OCI-LY3 (cell line): ENCODE data around the gene CPT2.
"Not testable (repeated sequence)": the region's sequence is repeated elsewhere in the genome, so short reads cannot be mapped to it uniquely, and the experiment has no call there.

Experiments
- H2AFZ ChIP-seq: fragments of 200-600, 300-600 bp; shearing (Covaris generic); 2 replicates; pipeline ENCODE4 v1.6.0; 2014; ENCODE audit warnings: antibody characterized with exemption, low read depth, low read length
- H3K27ac ChIP-seq: fragments of 200-600, 300-600 bp; sonication (generic); 2 replicates; pipeline ENCODE4 v1.5.1; 2014; ENCODE audit warnings: mild to moderate bottlenecking, low read length, moderate library complexity, mixed read lengths
- H3K27me3 ChIP-seq: fragments of 200-600, 300-600 bp; sonication (generic); 2 replicates; pipeline ENCODE4 v1.6.1; 2014; ENCODE audit warnings: low read depth, low read length, mixed read lengths
- H3K36me3 ChIP-seq: fragments of 200-600, 300-600 bp; sonication (generic); replicated peaks from 2 replicates; pipeline ENCODE3; 2014; ENCODE audit warnings: low read depth, low read length, mixed read lengths
- H3K4me1 ChIP-seq: fragments of 300-600, 200-600 bp; sonication (generic); 2 replicates; pipeline ENCODE4 v1.6.1; 2014; ENCODE audit warnings: low read length, mixed read lengths
- H3K4me2 ChIP-seq: fragments of 200-600, 300-600 bp; sonication (generic); 2 replicates; pipeline ENCODE4 v1.6.1; 2014; ENCODE audit warnings: low read length, mixed read lengths
- H3K4me3 ChIP-seq: fragments of 300-600, 200-600 bp; sonication (generic); 2 replicates; pipeline ENCODE4 v1.5.1; 2014; ENCODE audit warnings: antibody characterized with exemption, mild to moderate bottlenecking, low read length, moderate library complexity
- H3K79me2 ChIP-seq: fragments of 300-600, 200-600 bp; shearing (Covaris generic); 2 replicates; pipeline ENCODE4 v1.6.1; 2014; ENCODE audit warnings: mild to moderate bottlenecking, low read length, mixed read lengths
- H3K9ac ChIP-seq: fragments of 300-600, 200-600 bp; shearing (Covaris generic); 2 replicates; pipeline ENCODE4 v1.6.0; 2014; ENCODE audit warnings: mild to moderate bottlenecking, low read length, moderate library complexity
- H3K9me3 ChIP-seq: fragments of 200-600, 300-600 bp; shearing (Covaris generic); 2 replicates; pipeline ENCODE4 v1.6.1; 2014; ENCODE audit warnings: low read length, mixed read lengths; ENCODE audit not compliant: insufficient read depth
- H4K20me1 ChIP-seq: fragments of 200-600, 300-600 bp; sonication (generic); 2 replicates; pipeline ENCODE4 v1.6.1; 2016; ENCODE audit warnings: low read length, mixed read lengths; ENCODE audit not compliant: insufficient read depth
- EZH2phosphoT487 ChIP-seq: fragments of 200-600 bp; shearing (Covaris generic); IDR thresholded peaks from 2 replicates; pipeline ENCODE4 v1.6.1; 2018; ENCODE audit warnings: antibody characterized with exemption, mixed run types, low read depth
- TF ChIP-seq, protein P1 (sequence below): fragments of 200-600, 300-600 bp; sonication (generic); IDR thresholded peaks from 2 replicates; pipeline ENCODE4 v1.5.1; 2014; ENCODE audit warnings: antibody characterized with exemption, low read length, low read depth

Gene CPT2

DNA sequence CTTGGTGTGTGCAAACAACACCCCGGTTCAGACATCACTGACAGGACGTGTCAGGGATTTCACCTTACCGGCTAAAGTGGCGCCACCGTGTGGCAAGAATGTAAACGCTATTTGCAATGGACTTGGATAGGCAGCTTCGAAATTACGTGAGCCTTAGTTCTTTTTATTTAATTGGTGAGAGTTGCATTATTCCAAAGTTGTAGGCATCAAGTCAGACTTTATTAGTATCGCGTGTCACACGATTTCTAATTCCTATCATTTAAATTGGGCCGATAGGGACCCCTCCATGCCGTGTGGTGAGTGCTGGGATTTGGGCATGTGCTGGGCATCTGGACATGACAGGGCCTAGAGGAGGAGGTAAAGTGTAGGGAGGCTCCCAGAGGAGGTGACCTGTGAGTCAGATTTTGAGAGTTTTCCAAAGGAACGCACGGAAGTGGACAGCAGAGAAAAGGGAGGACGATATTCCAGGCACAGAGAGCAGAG is 14.5 kb upstream of the CPT2 start:
- peak overlapping the region; percentile 67; the same call in 1 of the 2 replicates for H2AFZ ChIP-seq
- TF ChIP-seq, protein P1, sequence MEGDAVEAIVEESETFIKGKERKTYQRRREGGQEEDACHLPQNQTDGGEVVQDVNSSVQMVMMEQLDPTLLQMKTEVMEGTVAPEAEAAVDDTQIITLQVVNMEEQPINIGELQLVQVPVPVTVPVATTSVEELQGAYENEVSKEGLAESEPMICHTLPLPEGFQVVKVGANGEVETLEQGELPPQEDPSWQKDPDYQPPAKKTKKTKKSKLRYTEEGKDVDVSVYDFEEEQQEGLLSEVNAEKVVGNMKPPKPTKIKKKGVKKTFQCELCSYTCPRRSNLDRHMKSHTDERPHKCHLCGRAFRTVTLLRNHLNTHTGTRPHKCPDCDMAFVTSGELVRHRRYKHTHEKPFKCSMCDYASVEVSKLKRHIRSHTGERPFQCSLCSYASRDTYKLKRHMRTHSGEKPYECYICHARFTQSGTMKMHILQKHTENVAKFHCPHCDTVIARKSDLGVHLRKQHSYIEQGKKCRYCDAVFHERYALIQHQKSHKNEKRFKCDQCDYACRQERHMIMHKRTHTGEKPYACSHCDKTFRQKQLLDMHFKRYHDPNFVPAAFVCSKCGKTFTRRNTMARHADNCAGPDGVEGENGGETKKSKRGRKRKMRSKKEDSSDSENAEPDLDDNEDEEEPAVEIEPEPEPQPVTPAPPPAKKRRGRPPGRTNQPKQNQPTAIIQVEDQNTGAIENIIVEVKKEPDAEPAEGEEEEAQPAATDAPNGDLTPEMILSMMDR, result peak; percentile 83
- TF ChIP-seq EZH2phosphoT487, result no peak
- no peaks in the 10 kb centered on the region for H3K36me3 ChIP-seq
- no peak overlapping the region for H3K4me3 ChIP-seq
- no peaks in the 10 kb centered on the region for H3K79me2 ChIP-seq
- no peaks in the 10 kb centered on the region for H3K9me3 ChIP-seq
- no peak overlapping the region for H3K9ac ChIP-seq
- no peaks in the 10 kb centered on the region for H4K20me1 ChIP-seq
- H3K4me2 ChIP-seq, result peak overlapping the region; percentile 45
- H3K27me3 ChIP-seq, result peaks cover 2% of the 10 kb centered on the region
- no peak overlapping the region for H3K27ac ChIP-seq
- peaks cover 4% of the 10 kb centered on the region for H3K4me1 ChIP-seq

DNA sequence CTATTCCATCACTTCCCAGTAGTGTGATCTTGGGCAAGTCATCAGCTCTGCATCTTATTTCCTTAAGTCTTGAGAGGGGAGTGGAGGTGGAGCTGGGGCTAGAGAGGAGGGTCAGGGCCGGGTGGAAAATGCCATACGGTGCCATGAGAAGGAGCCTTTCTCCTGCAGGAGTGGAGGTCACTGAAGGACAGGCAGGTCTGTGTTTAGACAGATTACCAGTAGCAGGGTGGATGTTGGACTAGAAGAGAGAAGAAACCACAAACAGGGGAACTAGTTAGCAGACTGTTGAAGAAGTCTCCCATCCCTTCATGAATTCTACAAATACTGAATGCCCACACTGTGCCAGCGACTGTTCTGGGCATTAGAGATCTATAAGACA is 13.9 kb upstream of the CPT2 start:
- Histone ChIP-seq H3K27me3 (peaks cover 8% of the 10 kb centered on the region), H3K79me2 (no peaks in the 10 kb centered on the region), H3K9ac (no peak overlapping the region), H2AFZ (no peak overlapping the region), H3K4me3 (no peak overlapping the region), H3K4me2 (no peak overlapping the region), H3K36me3 (no peaks in the 10 kb centered on the region), H3K27ac (no peak overlapping the region), H3K9me3 (no peaks in the 10 kb centered on the region), H4K20me1 (no peaks in the 10 kb centered on the region), H3K4me1 (peaks cover 4% of the 10 kb centered on the region)
- TF ChIP-seq, protein P1, result no peak
- TF ChIP-seq EZH2phosphoT487, result no peak

DNA sequence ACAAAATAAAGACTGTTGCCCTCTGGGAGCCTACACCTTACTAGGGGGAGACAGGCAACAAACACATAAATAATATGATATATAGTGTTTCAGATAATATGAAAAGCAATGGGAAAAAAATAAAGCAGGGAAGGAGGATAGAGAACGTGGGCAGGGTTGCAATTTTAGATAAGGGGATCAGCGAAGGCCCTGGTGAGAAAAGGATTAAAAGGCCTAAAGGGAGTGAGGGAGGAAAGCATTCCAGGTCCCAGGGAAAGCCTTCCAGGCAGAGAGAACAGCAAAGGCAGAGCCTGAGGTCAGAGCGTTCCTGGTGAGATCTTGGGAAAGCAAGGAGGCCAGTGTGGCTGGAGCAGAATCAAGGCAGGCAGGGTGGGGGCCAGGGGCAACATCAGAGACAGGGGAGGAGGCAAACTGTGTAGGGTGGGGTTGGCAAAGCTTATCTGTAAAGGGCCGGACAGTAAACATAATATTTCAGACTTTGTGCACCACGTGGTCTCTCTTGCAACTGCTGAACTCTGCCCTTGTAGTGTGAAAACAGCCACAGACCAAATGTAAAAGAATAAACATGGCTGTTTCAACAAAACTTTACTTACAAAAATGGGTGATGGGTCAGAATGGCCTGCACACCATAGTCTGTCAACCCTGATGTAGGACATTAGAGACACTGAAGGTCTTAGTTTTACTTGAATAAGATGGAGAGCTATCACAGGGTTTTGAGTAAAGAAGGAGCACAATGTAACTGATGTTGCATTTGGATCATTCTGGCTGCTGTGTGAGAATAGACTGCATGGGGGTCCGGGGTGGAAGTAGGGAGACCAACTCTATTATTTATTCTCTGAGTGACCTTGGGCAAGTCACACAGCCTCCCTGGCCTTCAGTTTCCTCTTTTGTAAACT is 13.3 kb upstream of the CPT2 start:
- Histone ChIP-seq H2AFZ (no peak overlapping the region), H3K9ac (no peak overlapping the region)

DNA sequence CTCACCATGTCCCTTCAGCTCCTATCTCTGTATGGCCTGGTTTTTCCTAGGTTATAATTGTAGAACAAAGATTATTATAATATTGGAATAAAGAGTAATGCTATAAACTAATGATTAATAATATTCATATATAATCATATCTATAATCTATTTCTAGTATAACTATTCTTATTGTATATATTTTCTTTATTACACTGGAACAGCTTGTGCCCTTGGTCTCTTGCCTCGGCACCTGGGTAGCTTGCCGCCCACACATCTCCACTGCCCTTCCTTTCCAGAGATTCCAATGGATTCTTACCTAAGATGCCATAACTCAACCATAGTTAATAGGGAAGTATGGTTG is 10.7 kb upstream of the CPT2 start:
- not testable (repeated sequence) for H3K4me2 ChIP-seq, H3K27ac ChIP-seq, H4K20me1 ChIP-seq, H3K27me3 ChIP-seq, H3K79me2 ChIP-seq, H3K9me3 ChIP-seq, H3K9ac ChIP-seq, H3K4me3 ChIP-seq, H2AFZ ChIP-seq, H3K36me3 ChIP-seq, H3K4me1 ChIP-seq

More for the DNA sequence above, 13.3 kb upstream of the CPT2 start:
- TF ChIP-seq EZH2phosphoT487, result no peak
- TF ChIP-seq, protein P1, result no peak
- no peak overlapping the region for H3K4me3 ChIP-seq
- H3K27me3 ChIP-seq, result peaks cover 8% of the 10 kb centered on the region
- H3K4me1 ChIP-seq, result peaks cover 4% of the 10 kb centered on the region
- H3K4me2 ChIP-seq, result no peak overlapping the region
- no peaks in the 10 kb centered on the region for H4K20me1 ChIP-seq
- no peak overlapping the region for H3K27ac ChIP-seq
- no peaks in the 10 kb centered on the region for H3K79me2 ChIP-seq
- H3K9me3 ChIP-seq, result no peaks in the 10 kb centered on the region
- no peaks in the 10 kb centered on the region for H3K36me3 ChIP-seq
